ENCODE results near the gene BAZ1B. TPM values are rescaled to one million over a fixed set of nuclear protein-coding genes. Genes with fewer than 3 reads are reported as not detected.
A peak's percentile ranks its signal among the peaks of the same experiment; 100 is the strongest.

Gene BAZ1B
- total and polyA plus RNA-seq, 4 experiments from 2014 or later = 5.8 to 78.6 (median 52.2) TPM

DNA sequence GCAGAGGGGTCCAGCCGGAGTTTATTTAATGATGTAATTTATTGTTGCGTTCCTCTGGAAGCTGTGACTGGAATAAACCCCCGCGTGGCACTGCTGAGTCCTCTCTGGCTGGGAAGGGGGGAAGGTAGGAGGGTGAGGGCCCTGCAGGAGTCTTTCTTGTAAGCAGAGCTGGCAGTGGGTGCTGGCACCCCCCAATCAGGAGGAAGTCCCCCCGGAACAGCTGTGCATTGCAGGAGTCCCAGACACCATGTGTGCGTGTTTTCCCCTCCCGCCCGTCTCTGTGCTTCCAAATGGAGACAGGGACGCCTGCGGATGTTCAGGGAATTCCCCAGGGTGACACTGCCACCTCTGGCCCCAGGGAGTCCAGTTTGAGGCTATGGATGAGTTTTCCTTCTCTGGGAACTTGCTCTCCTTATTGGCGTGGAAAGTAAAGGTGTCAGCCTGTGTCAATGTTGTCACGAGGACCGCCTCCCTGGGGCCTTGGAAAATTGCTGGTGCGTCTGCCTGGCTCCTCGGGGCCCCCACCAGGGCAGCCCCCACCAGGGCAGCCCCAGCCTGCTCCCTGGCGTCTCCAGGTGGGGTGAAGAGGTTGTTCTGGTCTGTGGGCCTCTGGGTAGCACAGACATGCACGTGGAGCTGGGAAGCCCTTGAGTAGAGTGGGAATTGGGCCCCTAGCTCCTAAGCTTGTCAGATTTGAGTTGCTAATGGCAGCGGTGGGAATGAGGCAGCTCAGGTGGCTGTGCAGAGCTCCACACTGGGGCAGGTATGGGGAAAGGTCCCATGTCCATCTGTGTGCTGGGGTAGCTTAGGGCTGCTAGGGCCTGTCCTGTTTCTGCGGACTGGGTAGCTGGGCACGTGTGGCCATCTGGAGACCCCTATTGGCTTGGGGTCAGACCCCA is 85.8 kb downstream of the BAZ1B start:
- ChIA-PET POLR2A (ENCODE audit: partially characterized antibody) (no interaction called here), CTCF (ENCODE audit: partially characterized antibody) (interaction anchor here (1.6 kb wide), 1 partner anchor 15 kb away, joined by 6 read pairs; no protein-coding TSS in a partner anchor)
- Mint-ChIP-seq H3K4me3 (no peak overlapping the region), H3K36me3 (peaks cover 10 to 20% of the 10 kb centered on the region in 2 donors), H3K27ac (no peak overlapping the region), H3K27me3 (peaks cover 0 to 1% of the 10 kb centered on the region in 2 donors), H3K4me1 (peaks cover 0 to 14% (median 2%) of the 10 kb centered on the region in 4 donors), H3K9me3 (peaks cover 0 to 2% (median 0%) of the 10 kb centered on the region in 8 donors)
- intact Hi-C loops (cut with micrococcal nuclease) = no loop called here
- H3K9me3 ChIP-seq (ENCODE audit: control insufficient read depth in 1 of 2, low read length in 2 of 2) = no peaks in the 10 kb centered on the region
- no peaks in the 10 kb centered on the region for H3K4me1 ChIP-seq (ENCODE audit: insufficient read depth, low read length)
- no peak for DNase-seq
- H3K36me3 ChIP-seq (ENCODE audit: insufficient read depth, low read length) = peaks cover 12% of the 10 kb centered on the region
- H3K4me3 ChIP-seq (ENCODE audit: low read length in 2 of 2) = no peak overlapping the region
- no peak overlapping the region for H3K27ac ChIP-seq (ENCODE audit: low read depth, low read length)
- no peaks in the 10 kb centered on the region for H3K27me3 ChIP-seq (ENCODE audit: insufficient read depth, low read length)

DNA sequence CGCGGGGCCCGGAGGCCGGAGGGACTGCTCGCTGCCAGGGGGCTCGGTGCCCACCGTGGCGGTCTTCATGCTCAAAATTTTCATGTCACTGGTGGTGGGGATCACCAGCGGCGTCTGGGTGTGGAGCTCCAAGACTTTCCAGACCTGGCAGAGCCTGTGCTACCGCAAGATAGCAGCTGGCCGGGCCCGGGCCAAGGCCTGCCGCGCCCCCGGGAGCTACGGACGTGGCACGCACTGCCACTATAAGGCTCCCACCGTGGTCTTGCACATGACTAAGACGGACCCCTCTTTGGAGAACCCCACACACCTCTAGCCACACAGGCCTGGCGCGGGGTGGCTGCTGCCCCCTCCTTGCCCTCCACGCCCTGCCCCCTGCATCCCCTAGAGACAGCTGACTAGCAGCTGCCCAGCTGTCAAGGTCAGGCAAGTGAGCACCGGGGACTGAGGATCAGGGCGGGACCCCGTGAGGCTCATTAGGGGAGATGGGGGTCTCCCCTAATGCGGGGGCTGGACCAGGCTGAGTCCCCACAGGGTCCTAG is 86.6 kb downstream of the BAZ1B start:
- intact Hi-C loops (cut with micrococcal nuclease) = no loop called here
- peak overlapping the region in 1 of 8 donors; percentile 45 for H3K4me3 Mint-ChIP-seq
- CTCF ChIA-PET (ENCODE audit: partially characterized antibody) = no interaction called here
- Histone ChIP-seq H3K27me3 (ENCODE audit: insufficient read depth, low read length) (no peaks in the 10 kb centered on the region), H3K4me1 (ENCODE audit: insufficient read depth, low read length) (no peaks in the 10 kb centered on the region), H3K36me3 (ENCODE audit: insufficient read depth, low read length) (peaks cover 8% of the 10 kb centered on the region), H3K9me3 (ENCODE audit: control insufficient read depth in 1 of 2, low read length in 2 of 2) (no peaks in the 10 kb centered on the region), H3K4me3 (ENCODE audit: low read length in 2 of 2) (no peak overlapping the region), H3K27ac (ENCODE audit: low read depth, low read length) (no peak overlapping the region)
- H3K36me3 Mint-ChIP-seq = peaks cover 5 to 14% of the 10 kb centered on the region in 2 donors
- H3K27ac Mint-ChIP-seq = no peak overlapping the region
- peaks cover 0 to 1% of the 10 kb centered on the region in 2 donors for H3K27me3 Mint-ChIP-seq
- POLR2A ChIA-PET (ENCODE audit: partially characterized antibody) = no interaction called here
- no peak for DNase-seq
- H3K9me3 Mint-ChIP-seq = peaks cover 0 to 2% (median 0%) of the 10 kb centered on the region in 8 donors
- H3K4me1 Mint-ChIP-seq = peaks cover 0 to 14% (median 2%) of the 10 kb centered on the region in 4 donors

DNA sequence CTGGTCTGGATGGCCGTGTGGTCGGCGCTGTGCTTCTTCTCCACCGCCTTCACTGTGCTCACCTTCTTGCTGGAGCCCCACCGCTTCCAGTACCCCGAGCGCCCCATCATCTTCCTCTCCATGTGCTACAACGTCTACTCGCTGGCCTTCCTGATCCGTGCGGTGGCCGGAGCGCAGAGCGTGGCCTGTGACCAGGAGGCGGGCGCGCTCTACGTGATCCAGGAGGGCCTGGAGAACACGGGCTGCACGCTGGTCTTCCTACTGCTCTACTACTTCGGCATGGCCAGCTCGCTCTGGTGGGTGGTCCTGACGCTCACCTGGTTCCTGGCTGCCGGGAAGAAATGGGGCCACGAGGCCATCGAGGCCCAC is 87.4 kb downstream of the BAZ1B start:
- peaks cover 0 to 8% of the 10 kb centered on the region in 2 donors for H3K36me3 Mint-ChIP-seq
- POLR2A ChIA-PET (ENCODE audit: partially characterized antibody) = no interaction called here

DNA sequence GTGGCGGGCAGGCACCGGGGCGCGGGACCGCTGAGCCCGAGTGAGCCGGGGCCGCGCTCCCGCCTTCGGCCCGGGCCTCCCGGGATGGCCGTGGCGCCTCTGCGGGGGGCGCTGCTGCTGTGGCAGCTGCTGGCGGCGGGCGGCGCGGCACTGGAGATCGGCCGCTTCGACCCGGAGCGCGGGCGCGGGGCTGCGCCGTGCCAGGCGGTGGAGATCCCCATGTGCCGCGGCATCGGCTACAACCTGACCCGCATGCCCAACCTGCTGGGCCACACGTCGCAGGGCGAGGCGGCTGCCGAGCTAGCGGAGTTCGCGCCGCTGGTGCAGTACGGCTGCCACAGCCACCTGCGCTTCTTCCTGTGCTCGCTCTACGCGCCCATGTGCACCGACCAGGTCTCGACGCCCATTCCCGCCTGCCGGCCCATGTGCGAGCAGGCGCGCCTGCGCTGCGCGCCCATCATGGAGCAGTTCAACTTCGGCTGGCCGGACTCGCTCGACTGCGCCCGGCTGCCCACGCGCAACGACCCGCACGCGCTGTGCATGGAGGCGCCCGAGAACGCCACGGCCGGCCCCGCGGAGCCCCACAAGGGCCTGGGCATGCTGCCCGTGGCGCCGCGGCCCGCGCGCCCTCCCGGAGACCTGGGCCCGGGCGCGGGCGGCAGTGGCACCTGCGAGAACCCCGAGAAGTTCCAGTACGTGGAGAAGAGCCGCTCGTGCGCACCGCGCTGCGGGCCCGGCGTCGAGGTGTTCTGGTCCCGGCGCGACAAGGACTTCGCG is 88.0 kb downstream of the BAZ1B start:
- CTCF ChIA-PET (ENCODE audit: partially characterized antibody) = no interaction called here
- intact Hi-C loops (cut with micrococcal nuclease) = no loop called here
- Histone ChIP-seq H3K27me3 (ENCODE audit: insufficient read depth, low read length) (no peaks in the 10 kb centered on the region), H3K36me3 (ENCODE audit: insufficient read depth, low read length) (no peaks in the 10 kb centered on the region), H3K4me3 (ENCODE audit: low read length in 2 of 2) (no peak overlapping the region), H3K4me1 (ENCODE audit: insufficient read depth, low read length) (no peaks in the 10 kb centered on the region), H3K27ac (ENCODE audit: low read depth, low read length) (no peak overlapping the region), H3K9me3 (ENCODE audit: control insufficient read depth in 1 of 2, low read length in 2 of 2) (no peaks in the 10 kb centered on the region)
- peak overlapping the region in 3 of 8 donors; percentile 13 to 83 (median 21) for H3K4me3 Mint-ChIP-seq
- peaks cover 0 to 4% of the 10 kb centered on the region in 2 donors for H3K36me3 Mint-ChIP-seq
- DNase-seq = no peak
- no peak overlapping the region for H3K27ac Mint-ChIP-seq
- peaks cover 0 to 1% of the 10 kb centered on the region in 2 donors for H3K27me3 Mint-ChIP-seq
- POLR2A ChIA-PET (ENCODE audit: partially characterized antibody) = no interaction called here
- peaks cover 0 to 18% (median 2%) of the 10 kb centered on the region in 4 donors for H3K4me1 Mint-ChIP-seq
- peaks cover 0 to 2% (median 0%) of the 10 kb centered on the region in 8 donors for H3K9me3 Mint-ChIP-seq

More for the DNA sequence above, 87.4 kb downstream of the BAZ1B start:
- no peaks in the 10 kb centered on the region for H3K9me3 ChIP-seq (ENCODE audit: control insufficient read depth in 1 of 2, low read length in 2 of 2)
- Mint-ChIP-seq H3K27ac (peak overlapping the region in 1 of 7 donors; percentile 10), H3K27me3 (peaks cover 0 to 1% of the 10 kb centered on the region in 2 donors), H3K4me3 (peak overlapping the region; percentile 50 to 83 (median 62)), H3K4me1 (peaks cover 0 to 18% (median 2%) of the 10 kb centered on the region in 4 donors), H3K9me3 (peaks cover 0 to 2% (median 0%) of the 10 kb centered on the region in 8 donors)
- H3K27me3 ChIP-seq (ENCODE audit: insufficient read depth, low read length) = no peaks in the 10 kb centered on the region
- intact Hi-C loops (cut with micrococcal nuclease) = no loop called here
- no peaks in the 10 kb centered on the region for H3K4me1 ChIP-seq (ENCODE audit: insufficient read depth, low read length)
- H3K36me3 ChIP-seq (ENCODE audit: insufficient read depth, low read length) = no peaks in the 10 kb centered on the region
- no peak overlapping the region for H3K4me3 ChIP-seq (ENCODE audit: low read length in 2 of 2)
- H3K27ac ChIP-seq (ENCODE audit: low read depth, low read length) = no peak overlapping the region
- no peak for DNase-seq
- CTCF ChIA-PET (ENCODE audit: partially characterized antibody) = no interaction called here

DNA sequence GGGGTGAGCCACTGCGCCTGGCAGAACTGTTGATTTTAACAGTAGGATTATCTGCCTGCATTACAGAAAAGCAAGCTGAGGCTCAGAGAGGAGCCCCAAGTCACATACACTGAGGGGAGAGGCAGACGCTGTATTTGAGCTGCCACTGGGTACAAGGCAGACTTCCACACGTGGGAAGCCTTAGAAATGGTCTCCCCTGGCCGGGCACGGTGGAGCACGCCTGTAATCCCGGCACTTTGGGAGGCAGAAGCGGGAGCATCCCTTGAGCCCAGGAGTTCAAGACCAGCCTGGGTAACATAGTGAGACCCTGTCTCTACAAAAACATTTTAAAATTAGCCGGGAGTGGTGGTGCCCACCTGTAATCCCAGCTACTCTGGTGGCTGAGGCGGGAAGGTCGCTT is 89.4 kb downstream of the BAZ1B start:
- peak overlapping the region in 7 of 8 donors; percentile 43 to 76 (median 52) for H3K4me3 Mint-ChIP-seq
- H3K27ac ChIP-seq (ENCODE audit: low read depth, low read length) = no peak overlapping the region
- H3K27ac Mint-ChIP-seq = peak overlapping the region in 1 of 7 donors; percentile 41
- intact Hi-C loops (cut with micrococcal nuclease) = no loop called here
- POLR2A ChIA-PET (ENCODE audit: partially characterized antibody) = no interaction called here
- DNase-seq = no peak
- H3K4me3 ChIP-seq (ENCODE audit: low read length in 2 of 2) = no peak overlapping the region
- peaks cover 0 to 1% of the 10 kb centered on the region in 2 donors for H3K36me3 Mint-ChIP-seq
- no peaks in the 10 kb centered on the region for H3K4me1 ChIP-seq (ENCODE audit: insufficient read depth, low read length)
- H3K27me3 ChIP-seq (ENCODE audit: insufficient read depth, low read length) = no peaks in the 10 kb centered on the region
- CTCF ChIA-PET (ENCODE audit: partially characterized antibody) = no interaction called here
- H3K4me1 Mint-ChIP-seq = peaks cover 0 to 18% (median 2%) of the 10 kb centered on the region in 4 donors
- no peaks in the 10 kb centered on the region for H3K9me3 ChIP-seq (ENCODE audit: control insufficient read depth in 1 of 2, low read length in 2 of 2)
- H3K27me3 Mint-ChIP-seq = peaks cover 0 to 1% of the 10 kb centered on the region in 2 donors
- H3K9me3 Mint-ChIP-seq = peaks cover 0 to 2% (median 0%) of the 10 kb centered on the region in 8 donors
- no peaks in the 10 kb centered on the region for H3K36me3 ChIP-seq (ENCODE audit: insufficient read depth, low read length)

DNA sequence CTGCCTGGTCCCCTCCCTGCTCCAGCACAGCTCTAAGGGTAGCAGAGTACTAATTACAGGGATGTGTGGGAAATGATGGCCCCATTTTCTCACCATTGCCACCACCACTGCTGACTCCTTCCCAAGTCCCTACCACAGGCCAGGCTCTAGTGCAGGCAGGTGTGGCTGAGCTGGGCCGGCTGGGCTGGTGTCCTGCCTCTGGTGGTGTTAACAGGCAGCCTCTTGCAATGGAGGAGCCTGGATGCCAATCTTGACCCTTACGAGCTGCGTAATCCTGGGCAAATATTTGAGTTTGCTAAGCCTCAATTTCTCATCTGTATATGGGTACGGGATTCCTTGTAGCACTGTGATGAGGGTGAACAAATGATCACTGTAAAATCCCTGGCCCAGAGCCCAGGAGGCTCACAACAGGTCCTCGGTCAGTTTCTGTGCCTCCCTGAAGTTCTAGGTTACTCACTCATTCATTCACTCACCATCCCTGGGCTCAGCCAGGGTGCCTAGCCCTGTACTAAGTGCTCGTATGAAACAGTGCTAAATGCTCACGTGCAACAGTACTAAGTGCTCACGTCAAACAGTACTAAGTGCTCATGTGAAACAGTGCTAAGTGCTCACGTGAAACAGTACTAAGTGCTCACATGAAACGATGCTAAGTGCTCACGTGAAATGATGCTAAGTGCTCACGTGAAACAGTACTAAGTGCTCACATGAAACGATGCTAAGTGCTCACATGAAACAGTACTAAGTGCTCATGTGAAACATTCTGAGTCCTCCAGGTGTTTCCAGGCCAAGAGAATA is 90.9 kb downstream of the BAZ1B start:
- Mint-ChIP-seq H3K9me3 (peaks cover 0 to 2% (median 0%) of the 10 kb centered on the region in 8 donors), H3K4me1 (peaks cover 0 to 18% (median 2%) of the 10 kb centered on the region in 4 donors), H3K27ac (no peak overlapping the region), H3K4me3 (peak overlapping the region in 6 of 8 donors; percentile 2 to 58 (median 44)), H3K27me3 (peaks cover 0 to 1% of the 10 kb centered on the region in 2 donors), H3K36me3 (no peaks in the 10 kb centered on the region)
- Histone ChIP-seq H3K36me3 (ENCODE audit: insufficient read depth, low read length) (no peaks in the 10 kb centered on the region), H3K27ac (ENCODE audit: low read depth, low read length) (no peak overlapping the region), H3K4me1 (ENCODE audit: insufficient read depth, low read length) (no peaks in the 10 kb centered on the region), H3K4me3 (ENCODE audit: low read length in 2 of 2) (no peak overlapping the region), H3K27me3 (ENCODE audit: insufficient read depth, low read length) (no peaks in the 10 kb centered on the region), H3K9me3 (ENCODE audit: control insufficient read depth in 1 of 2, low read length in 2 of 2) (no peaks in the 10 kb centered on the region)
- ChIA-PET POLR2A (ENCODE audit: partially characterized antibody) (no interaction called here), CTCF (ENCODE audit: partially characterized antibody) (interaction anchor here (1.8 kb wide), 1 partner anchor 107 kb away, joined by 5 read pairs; no protein-coding TSS in a partner anchor)
- intact Hi-C loops (cut with micrococcal nuclease) = no loop called here
- no peak for DNase-seq
